UCSD-AML1 (cell line): ENCODE measurements around the gene KRTAP5-3.
"Not testable (repeated sequence)": the region's sequence is repeated elsewhere in the genome, so short reads cannot be mapped to it uniquely, and the experiment has no call there.

Source experiments
- DNase-seq: peaks from one replicate; lab custom pipeline; 2025; ENCODE audit not compliant: unreplicated experiment; lab: John Stamatoyannopoulos, UW

Gene KRTAP5-3

GRCh38 chr11:1584661-1585370 lies 23.4 kb downstream of the KRTAP5-3 start, which contains the start of gene KRTAP5-1:
Gene KRTAP5-1, minus strand, starts transcription at chr11:1585283. Its CDS starts 34 bp downstream, at chr11:1585249.
- DNase-seq: not testable (repeated sequence)

DNA sequence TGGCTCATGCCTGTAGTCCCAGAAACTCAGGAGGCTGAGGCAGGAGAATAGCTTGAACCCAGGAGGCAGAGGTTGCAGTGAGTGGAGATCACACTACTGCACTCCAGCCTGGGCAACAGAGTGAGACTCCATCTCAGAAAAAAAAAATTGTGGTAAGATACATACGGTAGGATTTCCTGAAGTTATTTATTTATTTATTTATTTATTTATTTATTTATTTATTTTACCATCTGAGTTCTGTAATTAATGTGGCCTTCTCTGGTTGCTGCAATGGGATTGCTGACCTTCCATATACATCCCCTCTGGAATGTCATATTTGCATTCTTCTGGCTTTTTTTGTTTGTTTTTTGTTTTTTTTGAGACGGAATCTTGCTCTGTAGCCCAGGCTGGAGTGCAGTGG lies 25.4 kb downstream of the KRTAP5-3 start:
- DNase-seq: not testable (repeated sequence)

- DNase-seq: no peak
These were observed 26.3 kb downstream of the KRTAP5-3 start for GRCh38 chr11:1581976-1582375.

DNA sequence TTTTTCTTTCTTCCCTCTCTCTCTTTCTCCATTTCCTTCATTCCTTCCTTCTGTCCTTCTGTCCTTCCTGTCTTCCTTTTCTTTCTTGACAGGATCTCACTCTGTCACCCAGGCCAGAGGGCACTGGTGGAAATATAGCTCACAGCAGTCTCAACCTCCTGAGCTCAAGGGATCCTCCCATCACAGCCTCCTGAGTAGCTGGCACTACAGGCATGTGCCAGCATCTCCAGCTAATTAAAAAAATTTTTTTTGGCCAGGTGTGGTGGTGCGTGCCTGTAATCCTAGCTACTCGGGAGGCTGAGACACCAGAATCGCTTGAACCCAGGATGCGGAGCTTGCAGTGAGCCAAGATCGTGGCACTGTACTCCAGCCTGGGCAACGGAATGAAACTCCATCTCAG lies 31.4 kb downstream of the KRTAP5-3 start:
- no peak for DNase-seq

DNA sequence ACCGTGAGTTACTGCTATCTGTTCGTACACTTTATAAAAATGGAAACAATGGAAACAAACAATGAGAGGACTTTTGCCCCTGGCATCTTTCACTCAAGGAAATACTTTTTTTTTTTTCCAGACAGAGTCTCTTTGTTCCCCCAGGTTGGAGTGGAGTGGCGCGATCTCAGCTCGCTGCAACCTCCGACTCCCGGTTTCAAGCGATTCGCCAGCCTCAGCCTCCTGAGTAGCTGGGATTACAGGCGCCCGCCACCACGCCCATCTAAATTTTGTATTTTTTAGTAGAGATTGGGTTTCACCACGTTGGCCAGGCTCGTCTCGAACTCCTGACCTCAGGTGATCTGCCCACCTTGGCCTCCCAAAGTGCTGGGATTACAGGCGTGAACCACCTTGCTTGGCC lies 32.5 kb downstream of the KRTAP5-3 start:
- DNase-seq: not testable (repeated sequence)

DNA sequence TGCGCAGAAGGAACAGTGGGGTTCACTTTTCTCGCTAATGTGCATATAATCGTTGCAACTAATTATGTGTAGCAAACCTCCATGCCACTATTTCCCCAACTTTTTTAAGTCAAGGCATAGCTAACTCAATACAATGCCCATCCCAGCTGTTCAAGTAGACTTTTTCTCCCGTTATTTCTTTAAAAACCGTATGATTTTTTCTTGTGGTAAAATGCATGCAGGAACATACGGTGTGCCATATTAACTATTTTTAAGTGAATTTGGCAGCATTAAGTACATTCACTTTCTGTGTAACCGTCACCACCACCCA lies 33.4 kb downstream of the KRTAP5-3 start:
- DNase-seq: no peak

GRCh38 chr11:1574238-1574932 lies 33.9 kb downstream of the KRTAP5-3 start:
- peak; percentile 45 for DNase-seq

GRCh38 chr11:1573903-1574237 lies 34.4 kb downstream of the KRTAP5-3 start:
- DNase-seq: no peak

DNA sequence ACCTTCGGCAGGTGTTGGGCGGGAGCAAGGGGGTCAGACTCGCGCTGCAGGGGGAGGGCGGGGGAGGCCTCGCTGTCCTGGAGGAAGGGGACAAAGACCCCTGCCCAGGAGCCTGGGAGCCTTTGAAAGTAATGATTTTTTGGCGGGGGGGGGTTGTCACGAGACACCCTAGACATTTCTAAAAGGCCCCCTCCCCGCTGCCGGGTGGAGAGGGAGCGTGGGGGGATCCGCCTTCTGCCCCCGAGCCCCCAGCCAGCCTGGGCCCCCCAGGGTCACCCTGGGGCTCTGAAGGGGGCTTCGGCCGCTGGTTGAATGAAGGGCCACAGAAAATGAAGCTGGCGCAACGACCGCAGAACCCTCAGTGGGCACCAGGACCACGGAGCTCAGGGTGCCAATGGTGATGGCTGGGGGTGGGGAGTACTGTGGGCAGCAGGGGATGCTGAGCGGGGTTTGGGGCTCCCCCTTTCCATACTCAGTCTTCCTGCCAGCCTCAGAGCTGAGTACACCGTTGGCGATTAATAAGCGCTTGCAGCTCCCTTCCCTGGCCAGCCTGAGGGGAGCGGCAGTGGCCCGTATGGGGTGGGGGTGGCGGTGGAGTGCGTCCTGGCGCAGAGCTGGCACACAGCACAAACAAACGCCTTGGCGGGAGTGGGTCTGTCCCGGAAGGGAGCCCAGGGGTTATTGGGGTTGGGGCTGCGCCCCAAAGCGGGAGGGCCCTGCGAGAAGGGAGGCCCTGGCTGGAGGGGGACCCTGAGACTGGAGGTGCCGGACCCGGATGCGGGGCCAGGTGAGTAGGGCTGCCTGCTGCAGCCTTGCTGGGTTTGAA lies 35.0 kb downstream of the KRTAP5-3 start:
- DNase-seq: no peak

DNA sequence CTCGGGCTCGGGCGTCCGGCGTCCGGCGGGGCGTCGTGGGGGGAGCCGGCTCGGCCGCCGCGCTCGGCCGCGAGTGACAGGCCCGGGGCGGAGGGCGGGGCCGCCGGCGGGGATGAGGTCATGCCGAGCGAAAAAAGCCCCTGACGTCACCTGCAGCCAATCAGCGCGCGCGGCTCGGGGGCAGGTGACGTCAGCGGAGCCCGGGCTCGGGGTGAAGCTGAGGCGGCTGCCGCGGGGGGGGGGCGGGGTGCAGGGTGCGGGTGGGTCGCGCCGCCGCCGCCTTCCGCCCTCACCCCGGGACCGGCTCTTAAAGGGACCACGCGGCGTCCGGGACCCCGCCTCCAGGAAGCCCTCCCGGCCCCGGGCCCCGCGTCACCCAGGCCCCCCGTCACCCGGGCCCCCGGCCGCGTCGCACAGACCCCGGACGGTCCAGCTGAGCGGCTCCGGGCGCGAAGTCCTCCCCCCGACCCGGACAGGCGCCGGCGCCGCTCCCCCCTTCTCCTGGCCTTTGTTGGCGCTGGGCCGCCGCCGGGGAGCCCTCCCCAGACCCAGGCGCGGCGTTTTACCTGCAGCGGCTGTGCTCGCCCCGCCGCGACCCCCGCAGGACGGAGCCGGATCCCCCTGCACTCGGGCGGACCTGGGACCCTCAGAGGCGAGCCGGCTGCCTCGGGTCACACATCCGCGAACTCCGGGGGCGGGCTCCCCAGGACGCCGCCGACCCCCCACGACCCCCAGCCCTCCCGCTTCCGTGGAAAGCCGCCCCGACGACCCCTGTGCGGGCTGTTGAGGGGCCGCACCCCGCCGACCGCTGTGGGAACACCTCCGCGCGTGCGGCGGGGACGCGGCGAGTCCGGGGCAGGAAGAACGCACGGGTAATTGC lies 35.8 kb downstream of the KRTAP5-3 start, which contains the start of gene DUSP8:
Gene DUSP8, minus strand, starts transcription at position 75 of the 880 bp plus-strand sequence. CDS start 6,445 bp downstream, outside the sequence.
- peak; percentile 66 for DNase-seq

DNA sequence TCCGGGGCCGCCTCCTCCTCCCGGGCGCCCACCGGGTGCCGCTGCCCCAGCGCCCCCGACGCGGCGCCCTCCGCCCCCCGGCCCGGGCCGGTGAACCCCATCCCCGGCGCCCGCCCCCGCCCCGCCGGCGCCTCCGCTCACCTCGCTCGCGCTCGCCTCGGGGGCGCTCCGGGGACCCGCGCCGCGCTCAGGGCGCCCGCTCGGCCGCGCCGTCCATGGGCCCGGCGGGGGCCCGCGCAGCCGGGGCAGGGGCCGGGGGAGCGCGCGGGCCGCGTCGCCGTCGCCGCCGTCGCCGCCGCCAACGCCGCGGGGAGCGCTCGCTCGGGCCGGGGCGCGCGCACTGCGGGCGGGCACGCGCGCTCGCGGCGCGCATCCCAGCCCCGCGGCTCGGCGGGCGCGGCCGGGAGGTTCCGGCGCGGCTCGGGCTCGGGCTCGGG lies 36.5 kb downstream of the KRTAP5-3 start:
- no peak for DNase-seq

- DNase-seq: no peak
These were observed 37.1 kb downstream of the KRTAP5-3 start for GRCh38 chr11:1570896-1571759.

GRCh38 chr11:1570531-1570895 lies 37.8 kb downstream of the KRTAP5-3 start:
- no peak for DNase-seq

DNA sequence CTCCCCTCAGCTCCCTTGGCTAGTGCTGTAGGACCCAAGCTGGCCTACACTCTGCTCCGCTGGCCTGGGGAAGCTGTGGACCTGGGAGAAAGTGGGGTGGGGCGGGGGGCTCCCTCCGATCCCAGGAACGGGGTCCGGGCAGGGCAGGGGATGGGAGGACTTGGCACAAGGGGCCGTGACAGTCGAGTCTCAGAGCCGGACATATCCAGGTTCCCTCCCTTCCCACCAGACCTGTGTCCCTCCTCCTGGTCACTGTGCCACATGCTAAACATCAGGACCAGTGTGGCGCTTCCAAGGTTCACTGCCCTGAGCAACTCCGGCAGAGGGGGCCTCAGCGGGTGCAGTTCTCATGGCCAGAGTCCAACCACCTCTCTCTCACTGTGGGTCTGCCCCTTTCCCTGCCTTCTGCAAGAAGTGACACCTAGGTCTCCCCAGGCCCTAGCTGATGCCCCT lies 38.2 kb downstream of the KRTAP5-3 start:
- DNase-seq: no peak

DNA sequence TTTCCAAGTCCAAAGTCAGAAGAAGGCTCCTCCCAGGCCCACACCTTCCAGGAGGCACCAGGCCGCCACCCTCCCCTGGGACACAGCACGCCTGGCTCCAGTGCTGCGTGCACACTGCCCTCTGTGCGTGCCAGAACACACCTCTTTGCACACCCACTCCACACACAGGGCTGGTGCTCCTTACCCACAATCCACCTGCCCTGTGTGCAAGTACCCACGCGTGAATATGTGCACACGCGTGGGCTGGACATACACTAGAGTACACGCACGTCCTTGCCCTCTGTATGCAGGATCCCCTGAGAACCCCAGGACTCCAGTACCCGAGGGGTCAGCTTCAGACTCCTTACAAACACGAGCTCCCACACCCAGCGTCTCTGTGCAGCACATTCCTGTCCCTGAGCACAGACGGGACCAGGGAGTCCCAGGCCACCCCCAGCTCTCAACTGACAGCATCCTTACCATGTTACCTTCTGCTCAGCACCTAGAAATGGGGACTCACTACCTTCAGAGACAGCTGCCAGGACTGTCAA lies 38.9 kb downstream of the KRTAP5-3 start:
- no peak for DNase-seq

DNA sequence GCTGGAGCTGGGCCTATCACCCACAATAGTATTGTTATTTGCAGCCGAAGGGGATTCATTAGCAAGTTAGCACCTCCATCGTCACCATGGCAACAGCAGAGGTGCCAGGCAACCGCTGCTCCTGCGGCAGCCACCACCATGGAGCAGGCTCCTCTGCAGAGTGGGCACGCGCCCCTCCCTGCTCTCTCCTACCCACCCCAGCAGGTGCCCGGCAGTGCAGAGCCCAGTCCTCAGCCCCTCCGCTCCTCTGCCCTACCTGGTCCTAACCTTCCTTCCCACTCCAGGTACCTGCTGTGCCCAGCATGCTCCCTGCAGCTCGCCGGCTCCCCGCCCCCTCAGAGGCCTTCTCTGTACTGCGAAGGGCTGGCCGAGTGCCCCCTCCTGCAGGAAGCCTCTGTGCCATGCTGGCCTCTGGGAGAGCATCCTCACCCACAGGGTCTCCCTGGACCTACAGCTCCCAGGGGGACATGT lies 39.8 kb downstream of the KRTAP5-3 start:
- no peak for DNase-seq

GRCh38 chr11:1567721-1568100 lies 40.6 kb downstream of the KRTAP5-3 start:
- no peak for DNase-seq

- no peak for DNase-seq
These were observed 41.1 kb downstream of the KRTAP5-3 start for GRCh38 chr11:1567052-1567720.
